DMS53 treated with DMSO at 0.1 percent for 48 hours (cell line): ENCODE results near the gene MAB21L4.

Source experiments
- DNase-seq: peaks from one replicate; lab custom pipeline; 2025; ENCODE audit not compliant: unreplicated experiment; lab: John Stamatoyannopoulos, UW

MAB21L4 gene

DNA sequence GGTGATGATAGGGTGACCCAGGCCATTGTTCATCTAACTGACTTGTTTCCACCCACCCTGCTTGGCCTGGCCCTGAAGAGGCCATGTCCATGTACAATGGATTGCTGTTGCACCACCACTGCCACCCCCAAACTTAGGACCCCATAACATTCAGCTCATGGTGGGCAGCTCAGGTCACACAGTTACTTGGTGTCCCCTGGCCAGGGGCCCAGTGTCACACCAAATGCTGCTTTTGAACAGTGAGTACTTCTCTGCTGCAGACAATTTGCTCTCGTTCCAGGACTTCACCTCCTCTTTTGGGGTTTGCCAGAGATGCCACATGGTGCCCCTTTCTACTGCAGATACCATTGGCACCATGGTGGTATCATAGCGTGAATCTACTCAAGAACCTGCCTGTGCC is 11.7 kb downstream of the MAB21L4 start:
- no peak for DNase-seq

DNA sequence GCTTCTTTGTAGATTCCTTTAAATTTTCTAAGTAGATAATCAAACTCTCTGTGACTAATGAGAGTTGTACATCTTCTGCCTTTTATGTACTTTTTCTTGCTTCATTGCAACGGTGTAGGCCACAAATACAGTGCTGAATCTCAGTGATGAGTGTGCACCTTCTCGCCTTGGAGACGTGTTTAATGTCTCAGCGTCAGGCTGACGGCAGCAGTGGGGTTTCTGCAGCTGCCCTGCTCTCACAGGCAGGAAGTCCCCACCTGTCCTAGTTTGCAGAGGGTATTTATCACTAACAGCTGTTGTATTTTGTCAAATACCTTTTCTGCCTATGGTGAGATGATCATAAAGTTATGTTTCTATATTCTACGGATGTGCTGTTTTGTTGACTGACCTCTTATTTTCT is 14.0 kb downstream of the MAB21L4 start:
- peak; percentile 75 for DNase-seq

DNA sequence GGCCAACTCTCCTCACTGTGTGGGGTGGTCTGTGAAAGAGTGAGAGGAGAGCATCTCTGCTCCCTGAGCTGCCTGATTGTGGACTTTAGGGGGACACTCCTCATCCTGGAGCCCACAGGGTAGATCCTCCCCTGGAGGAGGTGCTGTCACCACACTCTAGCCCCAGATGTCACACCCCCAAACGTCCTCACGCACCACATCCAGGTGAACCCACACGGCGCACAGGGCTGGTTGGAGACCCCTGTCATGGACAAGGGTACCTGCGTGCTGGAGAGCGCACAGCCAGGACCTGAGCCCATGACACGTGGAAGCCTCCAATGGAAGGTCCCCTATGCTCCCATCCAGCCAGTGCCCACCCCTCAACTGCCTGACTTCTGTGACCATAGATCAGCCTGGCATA is 16.9 kb downstream of the MAB21L4 start:
- DNase-seq, result no peak

DNA sequence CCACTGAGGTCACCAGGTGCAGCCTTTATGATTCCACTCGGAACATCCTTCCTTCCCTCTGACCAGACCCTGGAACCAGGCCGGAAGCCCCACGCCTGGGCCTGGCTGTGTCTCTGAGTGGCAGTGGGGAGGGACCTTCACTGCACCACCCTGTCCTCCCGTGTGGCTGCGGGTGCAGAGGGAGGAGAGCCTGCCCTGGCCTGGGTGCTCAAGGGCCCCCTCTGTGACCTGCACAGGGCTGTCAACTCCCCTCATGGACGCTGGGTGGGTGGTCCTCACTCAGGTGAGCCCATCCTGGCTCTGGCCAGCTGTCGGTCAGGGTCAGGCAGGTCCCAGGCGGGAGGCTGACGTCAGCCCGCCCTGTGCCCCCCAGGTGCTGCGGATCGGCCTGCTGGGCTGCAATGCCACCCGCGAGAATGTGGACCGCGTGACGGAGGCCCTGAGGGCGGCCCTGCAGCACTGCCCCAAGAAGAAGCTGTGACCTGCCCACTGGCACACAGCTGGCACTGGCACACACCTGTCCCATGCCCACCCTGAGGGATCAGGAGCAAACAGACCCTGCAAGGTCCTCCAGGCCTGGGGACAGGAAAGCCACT is 17.5 kb downstream of the MAB21L4 start:
- DNase-seq, result no peak

DNA sequence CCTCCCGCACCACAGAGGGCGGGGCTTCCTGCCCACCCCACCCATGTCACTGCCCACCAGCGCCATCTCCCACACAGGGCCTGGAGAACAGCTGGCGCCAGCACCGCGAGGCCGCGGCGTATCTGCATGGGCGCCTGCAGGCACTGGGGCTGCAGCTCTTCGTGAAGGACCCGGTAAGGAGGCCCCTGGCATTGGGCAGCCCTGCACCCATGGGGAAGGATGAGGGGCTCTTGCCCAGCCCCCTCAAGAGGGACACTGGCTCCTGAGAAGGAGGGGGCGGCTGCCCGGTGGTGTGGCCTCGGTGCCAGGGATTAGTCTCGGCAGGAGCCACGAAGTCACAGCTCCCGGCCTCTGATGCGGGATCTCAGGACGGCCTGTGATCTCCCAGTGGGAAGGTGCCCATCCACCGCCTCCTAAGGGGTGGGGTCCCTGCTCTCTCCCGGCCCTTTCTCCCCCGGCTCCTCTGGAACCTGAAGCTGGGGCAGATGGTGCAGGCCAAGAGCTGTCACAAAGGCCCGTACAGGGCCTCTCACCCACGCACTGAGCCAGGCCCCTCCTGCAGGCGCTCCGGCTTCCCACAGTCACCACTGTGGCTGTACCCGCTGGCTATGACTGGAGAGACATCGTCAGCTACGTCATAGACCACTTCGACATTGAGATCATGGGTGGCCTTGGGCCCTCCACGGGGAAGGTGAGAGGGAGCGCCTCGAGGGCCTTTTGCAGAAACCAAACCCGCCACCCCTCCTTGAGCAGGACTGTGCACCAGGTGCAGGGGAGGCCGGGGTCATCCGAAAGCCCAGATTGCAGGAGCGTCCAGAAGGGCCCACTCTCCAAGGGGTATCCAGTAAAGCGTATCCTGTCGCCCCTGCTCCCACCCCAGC is 18.3 kb downstream of the MAB21L4 start:
- no peak for DNase-seq

DNA sequence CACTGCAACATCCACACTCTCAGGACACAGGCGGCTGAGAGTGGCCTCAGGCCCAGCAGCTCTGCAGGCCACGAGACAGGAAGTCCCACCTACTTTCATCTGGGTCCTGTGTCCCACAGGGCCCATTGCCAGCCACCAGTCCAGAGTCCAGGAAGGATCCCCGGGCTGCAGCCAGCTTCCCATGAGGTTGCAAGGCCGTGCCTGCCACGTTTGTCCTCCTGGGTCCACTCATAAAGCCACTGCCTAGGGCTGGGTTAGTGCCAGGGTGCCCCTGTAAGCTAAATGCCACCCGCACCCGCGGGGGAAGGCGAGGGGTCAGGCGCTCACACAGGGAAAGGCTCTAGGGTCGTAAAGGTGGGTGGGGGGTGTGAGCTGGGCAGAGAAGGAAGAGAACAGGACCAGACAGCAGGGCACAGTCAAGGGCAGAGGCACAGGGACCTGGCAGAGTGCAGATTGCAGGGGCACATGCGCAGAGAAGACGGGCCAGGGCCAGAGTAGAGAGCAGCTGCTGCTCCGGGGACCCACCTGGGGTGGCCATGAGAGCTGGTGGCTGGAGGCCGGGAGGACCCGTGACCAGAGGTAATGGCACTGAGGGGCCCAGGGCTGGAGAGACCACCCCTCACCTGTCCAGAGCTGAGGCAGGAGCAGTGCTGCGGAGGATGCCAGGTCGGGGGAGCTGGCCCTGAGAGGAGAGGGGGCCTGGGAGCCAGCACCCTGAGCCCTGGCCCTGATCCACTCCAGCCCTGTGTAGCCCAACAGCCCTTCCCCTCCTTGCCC is 19.3 kb downstream of the MAB21L4 start:
- DNase-seq, result no peak

DNA sequence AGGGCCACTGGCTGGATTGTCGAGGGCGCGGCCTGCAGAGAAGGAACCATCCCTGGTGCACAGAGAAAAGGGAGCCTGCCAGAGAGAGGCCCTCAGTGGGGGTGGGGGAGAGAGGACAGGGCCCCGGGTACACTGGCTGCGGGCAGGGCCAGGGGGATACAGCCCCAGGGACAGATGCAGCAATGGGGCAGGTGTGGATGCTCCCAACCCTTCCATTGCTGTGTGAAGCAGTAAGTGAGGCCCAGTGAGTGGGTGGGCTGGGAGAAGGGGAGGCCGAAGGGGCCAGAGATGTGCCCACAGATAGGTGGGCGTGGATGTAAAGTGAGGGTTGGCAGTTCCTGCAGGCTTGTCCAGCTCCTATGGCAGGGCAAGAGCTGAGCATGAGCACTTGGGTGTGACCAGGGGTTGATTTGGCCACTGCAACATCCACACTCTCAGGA is 19.9 kb downstream of the MAB21L4 start:
- no peak for DNase-seq

DNA sequence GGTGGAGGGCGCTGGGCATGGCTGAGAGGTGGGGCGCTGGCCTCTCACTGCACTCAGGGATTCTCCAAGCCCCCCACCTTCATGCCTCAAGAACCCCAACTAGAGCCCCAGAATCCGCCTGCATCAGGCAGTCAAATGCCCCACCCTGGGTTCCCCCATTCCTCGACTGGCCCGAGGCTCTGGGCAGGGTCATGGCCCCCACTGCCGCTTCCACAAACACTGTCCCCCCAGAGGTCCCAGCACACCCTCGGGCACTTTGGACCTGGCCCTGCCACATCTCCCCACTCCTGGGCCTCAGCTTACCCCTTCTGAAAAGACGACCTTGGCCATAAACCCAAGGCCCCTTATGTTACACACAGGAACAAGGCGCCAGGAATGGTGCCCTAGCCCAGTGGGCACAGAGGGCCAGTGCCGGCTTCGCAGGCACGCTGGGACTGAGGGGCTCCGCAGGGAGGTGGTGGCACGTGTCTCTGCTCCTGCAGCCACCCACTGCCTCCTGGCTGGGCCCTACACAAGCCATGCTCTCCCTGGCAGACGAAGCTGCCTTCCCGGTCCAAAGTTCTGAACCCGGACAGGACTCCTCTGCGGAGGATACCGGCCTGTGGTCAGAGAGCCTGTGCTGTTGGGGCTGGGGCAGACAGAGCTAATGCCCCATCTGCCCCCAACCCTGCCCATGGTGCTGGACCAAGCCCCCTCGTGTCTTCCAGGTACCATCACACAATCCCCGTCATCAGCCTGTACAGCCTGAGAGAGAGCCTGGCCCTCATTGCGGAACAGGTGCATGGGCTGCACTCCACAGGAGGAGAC is 20.5 kb downstream of the MAB21L4 start:
- DNase-seq, result no peak

DNA sequence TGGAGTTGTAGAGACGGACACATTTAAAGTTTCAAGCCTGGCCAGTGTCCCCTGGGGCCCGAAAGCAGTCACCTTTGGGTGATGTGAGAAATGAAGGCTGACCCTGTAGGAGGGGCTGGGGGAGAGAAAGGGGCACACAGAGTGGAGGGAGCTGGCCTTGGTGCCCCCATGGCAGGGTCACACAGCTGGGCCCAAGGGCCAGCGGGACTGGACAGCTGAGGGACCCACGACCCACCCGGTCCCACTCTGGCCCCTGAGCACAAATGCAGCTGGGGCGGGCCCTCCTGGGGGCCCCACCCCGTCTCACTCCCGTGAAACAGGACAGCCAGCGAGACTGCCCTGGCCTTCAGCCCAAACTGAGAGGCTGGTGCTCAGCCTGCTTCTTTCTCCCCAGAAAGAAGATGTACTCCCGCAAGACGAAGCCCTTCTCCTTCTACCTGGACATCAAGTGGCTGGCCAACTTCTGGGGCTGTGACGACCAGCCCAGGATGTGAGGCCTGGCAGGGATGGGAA is 21.2 kb downstream of the MAB21L4 start:
- DNase-seq, result no peak

DNA sequence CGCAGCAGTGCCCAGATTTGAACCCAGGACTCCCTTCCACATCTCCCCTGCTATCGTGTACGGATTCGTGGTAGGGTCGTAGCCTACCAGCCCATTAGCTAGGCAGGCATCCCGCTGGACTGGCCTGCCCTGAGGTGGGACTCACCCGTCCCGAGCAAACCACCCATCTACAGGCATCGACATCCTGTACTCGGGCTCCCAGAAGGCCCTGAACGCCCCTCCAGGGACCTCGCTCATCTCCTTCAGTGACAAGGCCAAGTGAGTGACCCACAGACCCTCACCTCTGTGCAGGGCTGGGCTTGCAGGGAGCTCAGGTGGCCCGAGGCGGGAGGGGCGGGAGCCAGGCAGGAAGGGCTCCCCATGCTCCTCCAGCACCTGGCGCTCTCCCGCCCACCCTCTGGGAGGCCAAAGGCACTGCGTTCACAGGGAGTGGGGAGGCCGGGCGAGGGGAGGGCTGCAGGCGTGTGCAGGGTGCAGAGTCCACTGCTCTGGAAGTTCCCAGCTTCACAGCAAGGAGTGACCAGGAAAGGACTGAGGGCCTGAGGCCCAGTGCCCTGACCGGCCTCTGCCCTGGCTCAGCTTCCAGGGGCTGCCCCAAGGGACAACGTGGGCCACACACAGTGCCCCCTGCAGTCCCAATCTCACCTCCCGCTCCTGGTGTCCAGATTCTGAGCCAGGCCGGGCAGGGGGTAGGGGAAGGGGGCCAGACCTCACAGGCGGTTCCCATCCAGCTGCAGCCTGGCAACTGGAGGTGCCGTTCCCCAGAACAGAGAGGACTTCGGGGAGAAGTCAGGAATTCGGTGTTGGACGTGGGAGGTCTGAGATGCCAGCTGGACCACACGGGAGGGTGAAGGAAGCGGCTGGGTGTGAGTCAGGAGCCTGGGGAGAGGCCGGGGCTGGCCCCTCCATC is 21.9 kb downstream of the MAB21L4 start:
- DNase-seq, result no peak

DNA sequence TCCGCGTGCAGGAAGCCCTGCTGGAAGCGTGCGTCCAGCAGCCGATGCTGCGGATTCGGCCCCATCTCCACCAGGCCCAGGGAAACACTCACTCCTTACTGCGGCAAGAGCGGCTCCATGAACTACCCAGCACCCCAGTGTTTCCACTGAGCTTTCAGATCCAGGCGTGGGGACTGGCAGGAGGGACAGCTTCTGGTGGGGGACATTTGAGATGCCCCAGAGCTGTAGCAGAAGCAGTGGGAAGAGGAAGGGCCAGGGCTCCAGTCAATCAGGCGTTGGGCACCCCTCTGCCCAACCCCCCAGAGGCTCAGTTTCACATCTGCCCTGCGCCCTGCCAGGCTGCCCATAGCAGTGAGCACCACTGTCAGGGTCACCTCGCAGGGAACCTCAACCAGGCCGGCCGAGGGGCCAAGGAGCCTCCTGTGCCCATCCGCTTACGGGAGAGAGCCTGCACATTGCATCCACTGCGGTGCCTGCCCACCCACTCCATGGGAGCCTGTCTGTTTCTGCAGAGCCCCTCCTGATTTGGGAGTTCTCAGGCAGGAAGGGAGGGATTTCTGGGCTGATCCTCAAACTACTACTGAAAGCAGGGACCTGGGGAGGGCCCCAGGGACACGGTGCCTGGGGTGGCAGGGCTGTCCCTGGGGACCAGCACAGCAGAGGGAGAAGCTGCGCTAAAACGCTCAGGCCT is 22.7 kb downstream of the MAB21L4 start:
- DNase-seq, result no peak

DNA sequence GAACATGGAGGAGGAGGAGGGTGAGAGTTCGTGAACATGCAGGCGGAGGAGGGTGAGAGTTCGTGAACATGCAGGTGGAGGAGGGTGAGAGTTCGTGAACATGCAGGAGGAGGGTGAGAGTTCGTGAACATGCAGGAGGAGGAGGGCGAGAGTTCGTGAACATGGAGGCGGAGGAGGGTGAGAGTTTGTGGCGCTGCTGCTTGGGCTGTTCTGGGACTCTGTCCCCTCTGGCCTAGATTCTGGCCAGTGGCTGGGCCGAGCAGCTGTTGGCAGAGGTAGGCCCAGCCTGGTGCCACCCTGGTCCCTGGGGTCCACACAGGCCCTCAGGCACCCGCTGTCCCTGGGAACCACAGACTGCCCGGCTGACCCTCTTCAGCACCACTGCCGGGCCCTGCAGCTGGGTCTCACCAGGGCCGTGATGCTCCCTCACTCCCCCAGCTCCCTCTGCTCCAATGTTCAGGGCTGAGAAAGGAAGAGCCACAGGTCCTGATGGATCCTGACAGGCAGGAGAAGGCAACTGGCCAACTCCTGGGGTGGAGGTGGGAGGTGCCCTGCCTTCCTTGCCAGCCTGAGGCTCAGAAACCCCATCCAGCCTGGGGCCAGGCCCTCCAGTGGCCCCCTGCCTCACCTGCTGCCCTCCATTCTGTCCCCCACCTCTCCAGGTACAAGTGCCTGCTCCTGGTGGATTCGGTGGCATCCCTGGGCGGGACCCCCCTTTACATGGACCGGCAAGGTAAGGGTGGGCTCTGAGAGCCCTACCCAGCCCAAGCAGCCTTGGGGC is 23.4 kb downstream of the MAB21L4 start:
- no peak for DNase-seq

DNA sequence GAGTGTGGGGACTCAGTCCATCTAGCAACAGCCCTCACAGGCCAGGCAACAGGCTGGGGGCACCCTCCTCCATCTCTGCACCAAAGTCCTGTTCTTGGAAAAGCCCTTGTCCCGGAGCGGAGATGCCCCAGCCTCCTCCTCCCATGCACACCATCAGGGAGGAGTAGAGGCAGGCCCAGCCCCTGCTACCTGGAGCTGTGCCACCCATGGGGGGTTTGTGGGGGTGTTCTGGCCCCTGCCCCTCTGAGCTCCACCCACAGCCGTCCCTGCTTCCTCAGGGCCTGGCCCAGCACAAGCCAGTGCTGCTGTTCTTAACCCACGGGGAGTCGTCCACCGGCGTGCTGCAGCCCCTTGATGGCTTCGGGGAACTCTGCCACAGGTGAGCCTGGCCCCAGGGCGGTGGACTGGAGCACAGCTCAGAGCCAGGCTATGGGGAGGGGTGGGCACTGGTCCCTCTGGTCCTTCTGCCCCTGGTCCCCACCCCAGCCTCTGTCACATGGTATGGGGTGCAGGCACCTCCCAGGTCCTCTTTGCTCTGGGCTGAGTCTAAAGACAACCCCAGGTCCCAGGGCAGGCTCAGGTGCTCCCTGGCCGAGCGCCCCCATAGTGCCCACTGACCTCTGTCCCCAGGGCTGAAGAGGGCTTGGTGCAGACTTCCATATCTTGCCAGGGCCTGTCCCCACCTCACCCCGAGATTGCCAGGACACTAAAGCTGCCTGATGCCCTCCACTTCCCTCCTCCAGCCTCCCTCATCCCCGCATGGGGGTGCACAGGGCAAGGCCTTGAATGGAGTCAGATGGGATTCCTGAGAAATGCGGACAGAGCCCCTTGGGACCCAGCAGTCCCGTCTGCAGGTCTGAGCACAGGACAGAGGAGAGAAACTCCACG is 24.6 kb downstream of the MAB21L4 start:
- DNase-seq, result no peak

DNA sequence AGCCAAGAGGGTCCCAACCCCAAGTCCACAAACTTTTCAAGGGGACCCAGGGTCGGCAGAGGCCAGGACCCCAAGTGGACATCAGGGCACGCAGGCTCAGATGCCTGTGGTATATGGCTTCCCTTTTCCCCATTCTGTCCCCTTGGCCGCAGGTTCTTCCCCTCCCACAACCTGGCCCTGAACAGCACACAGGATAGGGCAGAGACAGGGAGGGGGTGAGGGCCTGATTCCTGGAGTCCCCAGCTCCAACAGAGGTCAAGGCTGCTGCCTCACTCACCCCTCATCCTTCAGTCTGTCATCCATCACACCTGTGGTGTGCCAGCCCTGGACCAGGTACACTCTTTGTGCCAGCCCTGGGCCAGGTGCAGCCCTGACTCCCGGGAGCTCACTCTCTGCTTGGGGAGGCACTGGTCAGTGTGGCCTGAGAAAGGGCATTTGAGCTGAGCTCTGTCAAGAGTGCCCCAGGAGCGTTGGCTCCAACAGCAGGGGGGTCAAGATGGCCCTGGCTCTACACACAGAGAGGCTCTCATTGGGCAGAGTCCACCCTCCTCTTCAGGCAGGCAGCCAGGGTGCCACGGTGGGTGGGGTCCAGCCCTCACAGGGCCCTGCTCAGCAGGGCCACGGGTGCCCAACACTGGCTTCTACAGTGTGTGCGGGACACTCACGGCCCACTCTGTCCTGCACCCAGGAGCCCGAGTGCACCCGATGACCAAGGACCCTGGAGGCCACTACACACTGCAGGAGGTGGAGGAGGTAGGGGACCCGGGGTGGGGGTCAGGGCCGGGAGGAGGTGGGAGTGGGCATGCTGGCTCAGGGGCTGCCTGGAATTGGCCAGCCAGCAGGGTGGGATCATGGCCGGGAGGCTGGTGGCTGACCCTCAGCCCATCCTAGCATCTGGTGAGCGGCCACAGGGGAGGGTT is 25.7 kb downstream of the MAB21L4 start:
- no peak for DNase-seq

DNA sequence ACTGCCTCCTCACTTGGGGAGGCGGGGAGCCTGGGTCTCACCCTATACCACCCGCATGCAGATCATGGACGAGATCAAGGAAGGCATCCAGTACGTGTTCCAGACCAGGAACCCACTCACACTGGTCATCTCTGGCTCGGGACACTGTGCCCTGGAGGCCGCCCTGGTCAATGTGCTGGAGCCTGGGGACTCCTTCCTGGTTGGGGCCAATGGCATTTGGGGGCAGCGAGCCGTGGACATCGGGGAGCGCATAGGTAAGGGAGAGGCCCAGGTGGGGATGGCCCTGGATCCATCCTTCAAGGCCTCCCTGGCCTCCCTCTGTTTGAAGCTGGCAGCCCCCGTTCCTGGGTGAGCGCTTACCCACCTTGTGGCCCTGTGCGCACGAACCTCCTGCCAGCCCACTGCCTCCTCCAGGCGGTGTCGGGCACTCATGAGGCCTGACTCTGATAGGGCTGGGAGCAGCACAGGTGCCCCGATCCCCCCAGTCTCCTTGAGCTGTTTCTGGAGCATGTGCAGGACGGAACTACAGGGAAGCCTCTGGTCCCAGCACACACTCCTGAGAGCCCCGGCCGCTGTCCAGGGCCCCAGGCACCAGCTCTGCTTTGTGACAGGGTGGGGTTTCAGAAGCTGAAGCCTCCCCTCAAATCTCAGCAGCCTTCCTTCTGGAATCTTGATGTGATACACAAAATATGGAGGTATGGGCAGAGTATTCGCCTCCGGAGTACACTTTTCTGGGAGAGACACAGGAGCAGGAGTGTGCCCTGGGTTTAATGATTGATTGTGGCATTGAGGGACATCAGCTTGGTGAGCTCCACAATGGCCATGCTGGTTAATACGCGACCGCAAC is 26.6 kb downstream of the MAB21L4 start:
- no peak for DNase-seq
